IPS-NIHi7 (cell line): ENCODE measurements around the gene IRGM.

Experiments used
- DNase-seq: peaks from one replicate; pipeline ENCODE4 v3.0.0; 2012; ENCODE audit warnings: mixed read lengths; ENCODE audit errors: extremely low spot score

IRGM gene

DNA sequence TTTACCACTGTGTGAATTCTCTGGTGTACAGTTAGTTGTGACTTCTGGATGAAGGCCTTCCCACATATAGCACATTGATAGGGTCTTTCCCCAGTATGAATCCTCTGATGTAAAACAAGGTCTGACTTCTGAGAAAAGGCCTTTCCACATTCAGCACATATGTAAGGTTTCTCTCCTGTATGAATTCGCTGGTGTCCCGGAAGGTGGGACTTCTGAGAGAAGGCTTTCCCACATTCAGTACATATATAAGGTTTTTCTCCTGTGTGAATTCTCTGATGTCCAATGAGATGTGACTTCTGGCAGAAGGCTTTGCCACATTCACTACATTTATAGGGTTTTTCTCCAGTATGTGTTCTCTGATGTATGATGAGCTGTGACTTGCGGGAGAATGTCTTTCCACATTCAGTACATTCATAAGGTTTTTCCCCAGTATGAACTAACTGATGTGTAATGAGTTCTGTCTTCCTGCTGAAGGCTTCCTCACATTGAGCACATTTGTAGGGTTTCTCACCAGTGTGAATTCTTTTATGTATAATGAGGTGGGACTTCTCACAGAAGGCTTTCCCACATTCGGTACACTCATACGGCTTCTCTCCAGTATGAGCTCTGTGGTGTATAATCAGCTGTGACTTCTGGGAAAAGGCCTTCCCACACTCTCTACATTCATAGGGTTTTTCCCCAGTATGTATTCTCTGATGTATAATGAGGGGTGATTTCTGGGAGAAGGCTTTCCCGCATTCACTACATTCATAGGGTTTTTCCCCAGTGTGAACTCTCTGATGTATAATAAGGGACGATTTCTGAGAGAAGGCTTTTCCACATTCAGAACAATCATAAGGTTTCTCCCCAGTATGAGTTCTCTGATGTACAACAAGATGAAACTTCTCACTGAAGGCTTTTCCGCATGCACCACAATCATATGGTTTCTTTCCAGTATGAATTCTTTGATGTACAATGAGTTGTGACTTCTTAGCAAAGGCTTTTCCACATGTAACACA, 49.4 kb downstream of the IRGM start:
- no peak for DNase-seq
